CD4-positive, alpha-beta T cell treated with Interleukin-10 for 1 hour (primary cell): Measurements from ENCODE around the gene TGM3.

Experiments used
- DNase-seq: peaks from one replicate; pipeline ENCODE4 v3.0.0-alpha.2; 2020

Gene TGM3

GRCh38 chr20:2385496-2385895 lies 89.7 kb downstream of the TGM3 start:
- no peak for DNase-seq

GRCh38 chr20:2386516-2387179 lies 90.8 kb downstream of the TGM3 start:
- no peak for DNase-seq

GRCh38 chr20:2387180-2387577 lies 91.4 kb downstream of the TGM3 start:
- DNase-seq: peak; percentile 36

DNA sequence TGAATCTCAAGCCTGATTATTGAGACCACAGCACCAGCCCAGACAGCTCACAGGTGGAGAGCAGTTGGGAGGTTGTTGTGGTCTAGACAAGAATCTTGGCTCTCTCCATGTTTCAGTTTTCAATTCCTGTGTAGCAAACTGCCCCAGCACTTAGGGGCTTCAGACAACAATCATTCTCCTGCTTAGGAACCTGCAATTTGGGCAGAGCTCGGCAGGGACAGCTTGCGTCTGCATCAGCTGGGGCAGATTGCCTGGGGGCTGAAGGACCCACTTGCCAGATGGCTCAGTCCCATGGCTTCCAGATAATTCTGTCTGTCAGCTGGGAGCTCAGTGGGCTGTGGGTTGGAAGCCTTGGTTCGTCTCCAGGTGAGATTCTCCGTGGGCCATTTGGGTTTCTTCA lies 91.8 kb downstream of the TGM3 start:
- no peak for DNase-seq
